Measurements from ENCODE around the gene DISC1.

DISC1 gene

DNA sequence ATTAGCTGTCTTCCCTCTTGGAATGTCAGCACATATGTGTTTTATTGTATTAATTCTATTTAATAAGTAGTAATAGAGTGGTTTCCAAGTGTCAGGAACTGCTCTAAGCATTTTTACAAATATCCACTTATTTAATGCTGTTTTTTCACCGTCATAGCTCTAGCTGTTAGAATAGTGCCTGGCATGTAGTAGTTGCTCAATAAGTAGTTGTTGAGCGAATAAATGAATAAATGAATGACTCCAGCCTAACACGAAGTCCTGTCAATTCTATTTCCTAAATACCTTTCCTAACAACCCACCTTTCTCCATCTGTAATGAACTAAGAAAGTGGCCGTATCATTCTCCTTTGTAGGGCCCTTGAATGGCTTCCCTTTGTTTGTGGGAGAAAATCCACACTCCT is 312.5 kb downstream of the DISC1 start:
- TF ChIP-seq ZBTB7A (IDR thresholded peaks at IDR 0.05; ENCODE audit: low read depth) (no peak), YY1 (IDR thresholded peaks at IDR 0.05; ENCODE audit: low read depth) (no peak), TAF1 (IDR thresholded peaks at IDR 0.05; ENCODE audit: low read depth) (no peak), RAD21 (IDR thresholded peaks at IDR 0.05; ENCODE audit: low read depth) (no peak)
- TF ChIP-seq, protein P1, sequence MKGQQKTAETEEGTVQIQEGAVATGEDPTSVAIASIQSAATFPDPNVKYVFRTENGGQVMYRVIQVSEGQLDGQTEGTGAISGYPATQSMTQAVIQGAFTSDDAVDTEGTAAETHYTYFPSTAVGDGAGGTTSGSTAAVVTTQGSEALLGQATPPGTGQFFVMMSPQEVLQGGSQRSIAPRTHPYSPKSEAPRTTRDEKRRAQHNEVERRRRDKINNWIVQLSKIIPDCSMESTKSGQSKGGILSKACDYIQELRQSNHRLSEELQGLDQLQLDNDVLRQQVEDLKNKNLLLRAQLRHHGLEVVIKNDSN (IDR thresholded peaks at IDR 0.05) = no peak
- TF ChIP-seq, protein P2, sequence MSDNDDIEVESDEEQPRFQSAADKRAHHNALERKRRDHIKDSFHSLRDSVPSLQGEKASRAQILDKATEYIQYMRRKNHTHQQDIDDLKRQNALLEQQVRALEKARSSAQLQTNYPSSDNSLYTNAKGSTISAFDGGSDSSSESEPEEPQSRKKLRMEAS (IDR thresholded peaks at IDR 0.05) = no peak

DNA sequence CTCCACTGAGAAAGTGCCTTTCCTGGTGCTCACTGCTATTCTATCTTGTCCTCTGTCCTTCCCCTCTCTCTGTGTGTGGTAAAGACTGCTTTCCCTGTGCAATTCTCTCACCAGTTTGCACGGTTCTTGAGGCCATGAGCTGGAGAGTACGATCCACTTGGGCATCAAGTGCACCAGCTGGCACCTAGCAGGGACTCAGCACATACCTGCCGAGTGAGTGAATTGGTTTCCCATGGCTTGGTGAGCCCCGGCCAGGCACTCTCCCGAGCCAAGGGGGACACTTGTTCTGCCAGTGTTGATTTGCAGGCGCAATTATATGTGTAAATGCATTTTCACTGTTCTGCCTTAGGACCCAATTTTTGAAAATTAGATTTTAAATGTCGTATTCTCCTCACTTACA is 313.5 kb downstream of the DISC1 start:
- TF ChIP-seq TEAD4 (IDR thresholded peaks at IDR 0.05) (no peak), TAF1 (IDR thresholded peaks at IDR 0.05; ENCODE audit: low read depth) (no peak), EGR1 (IDR thresholded peaks at IDR 0.05) (no peak), CREB1 (IDR thresholded peaks at IDR 0.05; ENCODE audit: low read depth) (no peak), ZBTB7A (IDR thresholded peaks at IDR 0.05; ENCODE audit: low read depth) (no peak), FOXM1 (IDR thresholded peaks at IDR 0.05; ENCODE audit: borderline replicate concordance, low read depth) (no peak), NFIC (IDR thresholded peaks at IDR 0.05) (no peak), RAD21 (IDR thresholded peaks at IDR 0.05; ENCODE audit: low read depth) (no peak), TCF12 (IDR thresholded peaks at IDR 0.05; ENCODE audit: low read depth) (no peak), YY1 (IDR thresholded peaks at IDR 0.05; ENCODE audit: low read depth) (no peak), CEBPB (IDR thresholded peaks at IDR 0.05) (no peak), EP300 (IDR thresholded peaks at IDR 0.05; ENCODE audit: borderline replicate concordance) (no peak)
- TF ChIP-seq, protein P2 (IDR thresholded peaks at IDR 0.05) = no peak
- TF ChIP-seq, protein P3, sequence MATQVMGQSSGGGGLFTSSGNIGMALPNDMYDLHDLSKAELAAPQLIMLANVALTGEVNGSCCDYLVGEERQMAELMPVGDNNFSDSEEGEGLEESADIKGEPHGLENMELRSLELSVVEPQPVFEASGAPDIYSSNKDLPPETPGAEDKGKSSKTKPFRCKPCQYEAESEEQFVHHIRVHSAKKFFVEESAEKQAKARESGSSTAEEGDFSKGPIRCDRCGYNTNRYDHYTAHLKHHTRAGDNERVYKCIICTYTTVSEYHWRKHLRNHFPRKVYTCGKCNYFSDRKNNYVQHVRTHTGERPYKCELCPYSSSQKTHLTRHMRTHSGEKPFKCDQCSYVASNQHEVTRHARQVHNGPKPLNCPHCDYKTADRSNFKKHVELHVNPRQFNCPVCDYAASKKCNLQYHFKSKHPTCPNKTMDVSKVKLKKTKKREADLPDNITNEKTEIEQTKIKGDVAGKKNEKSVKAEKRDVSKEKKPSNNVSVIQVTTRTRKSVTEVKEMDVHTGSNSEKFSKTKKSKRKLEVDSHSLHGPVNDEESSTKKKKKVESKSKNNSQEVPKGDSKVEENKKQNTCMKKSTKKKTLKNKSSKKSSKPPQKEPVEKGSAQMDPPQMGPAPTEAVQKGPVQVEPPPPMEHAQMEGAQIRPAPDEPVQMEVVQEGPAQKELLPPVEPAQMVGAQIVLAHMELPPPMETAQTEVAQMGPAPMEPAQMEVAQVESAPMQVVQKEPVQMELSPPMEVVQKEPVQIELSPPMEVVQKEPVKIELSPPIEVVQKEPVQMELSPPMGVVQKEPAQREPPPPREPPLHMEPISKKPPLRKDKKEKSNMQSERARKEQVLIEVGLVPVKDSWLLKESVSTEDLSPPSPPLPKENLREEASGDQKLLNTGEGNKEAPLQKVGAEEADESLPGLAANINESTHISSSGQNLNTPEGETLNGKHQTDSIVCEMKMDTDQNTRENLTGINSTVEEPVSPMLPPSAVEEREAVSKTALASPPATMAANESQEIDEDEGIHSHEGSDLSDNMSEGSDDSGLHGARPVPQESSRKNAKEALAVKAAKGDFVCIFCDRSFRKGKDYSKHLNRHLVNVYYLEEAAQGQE (IDR thresholded peaks at IDR 0.05; ENCODE audit: low read depth) = no peak
- TF ChIP-seq, protein P1 (IDR thresholded peaks at IDR 0.05) = no peak

DNA sequence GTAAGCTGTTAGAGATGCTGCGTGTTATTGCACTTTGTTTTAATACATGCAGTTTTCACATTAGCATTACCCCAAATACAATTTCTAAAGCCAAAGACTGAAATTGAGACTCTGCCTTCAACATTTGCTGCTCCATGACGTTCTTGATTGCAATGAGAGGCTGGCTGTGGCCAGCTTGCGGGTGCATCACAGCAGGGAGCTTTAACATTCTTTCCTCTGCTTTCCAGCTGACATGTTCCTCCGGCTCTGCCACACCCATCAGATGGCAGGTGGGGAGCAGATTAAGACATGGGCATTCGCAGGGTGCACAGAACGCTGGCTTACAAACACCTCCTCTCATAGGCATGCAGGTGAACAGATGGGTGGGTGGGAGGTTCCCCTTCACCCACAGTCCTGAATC is 314.1 kb downstream of the DISC1 start:
- TF ChIP-seq YY1 (IDR thresholded peaks at IDR 0.05; ENCODE audit: low read depth) = no peak
- TF ChIP-seq, protein P1 (IDR thresholded peaks at IDR 0.05) = no peak
- TF ChIP-seq FOXM1 (IDR thresholded peaks at IDR 0.05; ENCODE audit: borderline replicate concordance, low read depth) = no peak
- no peak for TF ChIP-seq TEAD4 (IDR thresholded peaks at IDR 0.05)
- TF ChIP-seq TCF12 (IDR thresholded peaks at IDR 0.05; ENCODE audit: low read depth) = no peak
- no peak for TF ChIP-seq ZBTB7A (IDR thresholded peaks at IDR 0.05; ENCODE audit: low read depth)
- no peak for TF ChIP-seq TAF1 (IDR thresholded peaks at IDR 0.05; ENCODE audit: low read depth)
- no peak for TF ChIP-seq EP300 (IDR thresholded peaks at IDR 0.05; ENCODE audit: borderline replicate concordance)
- TF ChIP-seq, protein P3 (IDR thresholded peaks at IDR 0.05; ENCODE audit: low read depth) = no peak
- TF ChIP-seq, protein P2 (IDR thresholded peaks at IDR 0.05) = no peak
- no peak for TF ChIP-seq CEBPB (IDR thresholded peaks at IDR 0.05)
- TF ChIP-seq CREB1 (IDR thresholded peaks at IDR 0.05; ENCODE audit: low read depth) = no peak
- TF ChIP-seq RAD21 (IDR thresholded peaks at IDR 0.05; ENCODE audit: low read depth) = no peak
- no peak for TF ChIP-seq NFIC (IDR thresholded peaks at IDR 0.05)
- TF ChIP-seq EGR1 (IDR thresholded peaks at IDR 0.05) = no peak

DNA sequence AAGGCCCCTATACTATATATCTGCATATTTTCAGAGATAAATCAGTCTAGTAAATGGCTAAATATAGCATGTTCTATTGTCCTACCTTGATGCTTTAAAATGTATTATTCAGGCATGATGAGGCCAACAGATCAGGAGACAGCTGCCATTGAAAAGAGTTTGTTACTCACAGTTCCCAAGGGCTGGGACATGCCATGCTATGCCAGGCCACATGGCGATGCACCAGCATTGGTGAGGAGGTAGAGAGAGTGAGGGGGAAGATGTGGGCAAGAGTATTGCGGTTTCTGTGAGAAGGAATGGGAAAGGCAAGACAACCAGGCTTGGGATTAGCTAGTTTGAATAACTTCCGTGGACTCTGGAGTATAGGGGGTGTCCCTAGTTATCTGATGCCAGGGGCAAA is 316.5 kb downstream of the DISC1 start:
- TF ChIP-seq TAF1 (IDR thresholded peaks at IDR 0.05; ENCODE audit: low read depth) = no peak

DNA sequence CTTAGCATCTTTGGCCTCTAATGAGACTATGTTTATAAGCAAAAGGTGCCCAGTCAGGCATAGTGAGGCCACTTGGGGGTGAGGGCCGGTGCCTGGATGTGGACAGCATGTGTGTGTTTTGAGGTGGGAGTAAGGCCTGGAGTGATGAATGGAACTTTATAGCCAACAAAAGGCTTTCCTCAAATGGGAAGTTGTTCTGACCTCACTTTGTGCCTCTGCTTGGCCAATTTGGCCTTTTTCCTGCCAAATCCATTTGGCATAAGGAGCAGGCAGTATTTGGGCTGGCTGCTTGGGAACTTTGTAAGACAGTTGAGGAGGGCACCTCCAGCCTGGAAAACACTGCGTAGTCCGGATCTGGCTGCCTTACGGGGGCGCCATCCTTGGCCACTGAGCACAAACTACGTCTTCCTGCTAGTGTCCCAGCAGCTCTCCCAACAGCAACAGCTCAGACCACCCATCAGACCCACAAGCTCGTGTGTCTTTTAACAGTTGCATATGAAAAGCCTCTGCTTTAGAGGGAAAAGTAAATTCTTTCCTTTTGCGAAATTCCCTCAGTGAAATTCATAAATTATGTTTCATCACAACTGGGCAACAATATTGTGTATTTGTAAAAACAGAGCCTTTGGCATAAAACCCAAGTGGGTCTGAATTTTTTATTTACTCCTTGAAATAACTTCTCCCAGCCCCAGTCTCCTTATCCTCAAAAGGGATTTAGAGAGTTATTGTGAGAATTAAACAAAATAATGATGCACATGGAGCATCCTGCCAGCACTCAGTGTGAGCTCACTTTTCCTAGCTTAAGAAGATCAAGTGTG is 322.9 kb downstream of the DISC1 start:
- no peak for TF ChIP-seq TCF12 (IDR thresholded peaks at IDR 0.05; ENCODE audit: low read depth)
- no peak for TF ChIP-seq ZBTB7A (IDR thresholded peaks at IDR 0.05; ENCODE audit: low read depth)
- TF ChIP-seq TAF1 (IDR thresholded peaks at IDR 0.05; ENCODE audit: low read depth) = no peak
- TF ChIP-seq RAD21 (IDR thresholded peaks at IDR 0.05; ENCODE audit: low read depth) = no peak
- no peak for TF ChIP-seq EP300 (IDR thresholded peaks at IDR 0.05; ENCODE audit: borderline replicate concordance)

Data from Ishikawa (cell line).